Activated naive CD8-positive, alpha-beta T cell treated with anti-CD3 and anti-CD28 coated beads, Interleukin-2, amount 50 U/mL, for 16 hours (primary cell): ENCODE measurements around the gene PDGFRB.

ENCODE experiments used
- DNase-seq: peaks from one replicate; pipeline ENCODE4 v3.0.0-alpha.2; 2020; ENCODE audit warnings: low read depth, low spot score

Gene PDGFRB

DNA sequence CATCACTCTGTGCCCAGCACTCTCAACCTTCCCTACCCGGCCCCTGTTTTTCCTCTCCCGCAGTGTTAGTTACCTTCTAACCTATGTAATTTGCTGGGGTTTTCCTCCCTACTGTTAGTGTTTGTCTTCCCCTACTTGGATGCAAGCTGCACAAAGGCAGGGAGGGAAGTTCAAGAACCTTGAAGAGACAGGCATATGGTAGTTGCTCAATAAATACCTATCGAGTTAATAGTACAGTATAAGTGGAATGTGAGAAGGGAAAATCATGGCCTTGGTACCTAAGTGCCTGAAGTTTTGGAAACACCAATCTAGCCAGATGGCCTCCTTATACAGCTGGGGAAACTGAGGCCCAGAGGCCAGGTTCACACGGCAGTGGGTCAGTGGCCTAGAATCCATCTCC, 24.2 kb downstream of the PDGFRB start:
- no peak for DNase-seq

DNA sequence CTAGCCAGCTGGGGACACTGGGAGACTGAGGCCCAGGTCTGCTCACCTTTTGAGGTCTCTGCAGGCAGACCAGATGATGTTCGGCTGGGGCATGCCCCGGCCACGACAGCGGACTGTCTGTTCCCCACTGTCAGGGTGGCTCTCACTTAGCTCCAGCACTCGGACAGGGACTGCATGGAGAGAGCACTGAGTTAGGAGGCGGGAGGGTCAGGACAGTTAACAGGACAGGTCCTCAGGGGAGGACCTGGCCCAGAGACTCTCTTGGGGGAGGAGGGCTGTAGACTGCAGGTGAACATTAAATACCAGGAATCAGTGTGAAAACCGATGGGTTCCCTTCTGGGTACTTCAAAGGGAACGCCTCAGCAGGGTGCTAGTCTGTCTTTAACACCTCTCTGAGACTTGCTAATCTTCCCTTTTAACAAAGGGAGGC, 25.1 kb downstream of the PDGFRB start:
- DNase-seq: no peak

DNA sequence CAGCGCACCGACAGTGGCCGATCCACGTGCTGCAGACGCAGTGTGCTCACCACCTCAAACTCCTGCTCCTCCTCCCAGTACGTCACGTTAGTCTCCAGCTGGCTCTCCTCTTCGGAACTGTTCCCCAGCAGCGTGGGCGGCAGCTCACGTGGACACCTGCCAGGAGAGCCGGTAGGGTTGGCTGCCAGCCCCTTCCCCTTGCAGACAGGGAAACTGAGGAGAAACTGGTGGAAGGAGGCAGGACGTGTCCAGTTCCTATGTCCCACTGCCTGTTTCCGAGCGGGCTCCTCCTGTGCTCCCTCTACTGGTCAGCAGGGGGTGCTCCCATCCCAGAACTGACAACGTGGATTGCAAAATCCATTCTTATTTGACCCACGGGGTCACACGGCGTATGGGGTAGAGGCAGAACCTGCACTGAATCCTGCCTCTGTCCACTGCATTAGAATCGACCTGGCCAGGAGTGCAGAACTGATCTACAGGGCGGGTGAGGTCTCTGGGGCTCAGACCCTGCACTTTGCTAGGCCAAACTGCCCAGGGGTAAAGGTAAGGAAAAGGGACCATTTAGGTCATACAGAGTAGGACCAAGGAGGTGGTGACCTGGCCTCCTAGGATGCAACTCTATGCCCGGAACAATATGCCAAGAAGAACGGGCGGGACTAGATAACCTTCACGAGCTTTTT, 25.7 kb downstream of the PDGFRB start:
- DNase-seq: peak; percentile 8

DNA sequence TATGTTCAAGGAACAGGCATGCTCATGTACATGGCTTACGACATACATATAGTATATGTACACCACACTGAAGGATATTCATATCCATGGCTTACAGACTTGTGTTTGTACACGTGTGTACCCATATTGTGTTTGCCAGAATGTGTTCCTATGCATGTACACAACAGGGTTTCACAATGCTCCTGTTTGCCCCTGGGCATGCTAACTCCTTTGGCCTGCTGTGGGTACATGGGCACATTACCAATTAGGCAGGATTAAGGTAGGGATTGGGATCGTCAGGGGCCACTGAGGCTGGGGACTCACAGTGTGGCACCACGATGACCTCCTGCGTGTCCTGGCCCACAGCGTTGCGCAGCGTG, 26.2 kb downstream of the PDGFRB start:
- no peak for DNase-seq

DNA sequence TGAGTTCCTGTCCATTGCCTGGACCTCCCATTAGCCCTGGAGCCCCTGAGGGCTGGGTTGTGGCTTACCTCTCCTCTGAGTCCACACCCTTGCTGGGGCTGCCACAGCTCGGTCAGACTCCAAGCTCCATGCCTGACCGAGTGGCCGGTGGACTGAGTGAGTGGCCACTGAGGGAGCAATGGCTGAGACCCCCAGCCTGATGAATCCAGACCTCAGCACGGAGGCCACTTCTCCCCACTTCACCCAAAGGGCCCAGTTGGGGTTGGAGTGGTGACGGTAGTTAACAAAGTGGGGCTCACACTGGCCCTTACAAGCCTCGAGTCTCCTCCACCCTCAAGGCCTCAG, 28.8 kb downstream of the PDGFRB start:
- DNase-seq: no peak

DNA sequence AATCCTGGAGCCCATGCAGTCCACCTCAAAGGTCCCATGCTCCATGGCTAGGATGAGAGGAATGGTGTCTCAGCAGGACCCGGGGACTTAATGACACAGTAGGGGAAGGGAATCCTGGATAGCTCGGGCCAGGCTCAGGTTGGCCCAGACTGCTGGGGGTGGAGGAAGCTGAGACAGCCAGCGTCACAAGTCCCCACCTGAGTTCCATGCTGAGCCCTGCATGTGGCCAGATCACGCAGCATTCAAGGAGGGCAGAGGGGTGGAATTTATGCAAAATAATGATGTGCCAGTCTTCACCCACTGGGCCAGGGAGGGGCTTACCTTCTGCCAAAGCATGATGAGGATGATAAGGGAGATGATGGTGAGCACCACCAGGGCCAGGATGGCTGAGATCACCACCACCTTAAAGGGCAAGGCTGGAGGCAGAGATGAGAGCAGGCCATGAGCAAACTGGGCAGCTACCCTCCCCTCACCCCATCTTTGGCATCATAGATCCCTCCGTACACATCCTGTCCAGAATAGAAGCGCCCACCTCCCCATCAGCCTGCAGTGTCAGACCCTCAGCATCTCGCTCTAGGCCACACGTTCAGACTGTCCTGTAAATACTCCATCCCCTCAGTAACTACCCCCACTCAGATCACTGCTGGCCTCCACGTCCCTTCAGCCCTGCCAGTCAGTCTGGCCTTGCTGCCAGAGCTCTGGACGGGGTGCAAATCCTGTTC, 29.3 kb downstream of the PDGFRB start:
- no peak for DNase-seq

DNA sequence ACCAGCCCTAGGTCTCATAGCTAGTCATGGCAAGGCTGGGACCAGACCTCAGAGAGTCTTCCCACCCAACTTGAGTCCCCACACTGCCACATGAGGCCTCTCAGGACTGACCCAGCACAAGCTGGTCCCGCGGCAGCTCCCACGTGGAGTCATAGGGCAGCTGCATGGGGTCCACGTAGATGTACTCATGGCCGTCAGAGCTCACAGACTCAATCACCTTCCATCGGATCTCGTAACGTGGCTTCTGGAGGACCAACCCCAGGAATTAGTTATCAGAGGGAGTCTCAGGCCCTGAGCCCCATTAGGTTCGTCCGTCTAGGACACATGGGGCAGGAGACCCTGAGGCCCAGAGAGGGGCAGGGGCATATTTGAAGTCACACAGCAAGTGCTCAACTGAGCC, 30.3 kb downstream of the PDGFRB start:
- DNase-seq: no peak

DNA sequence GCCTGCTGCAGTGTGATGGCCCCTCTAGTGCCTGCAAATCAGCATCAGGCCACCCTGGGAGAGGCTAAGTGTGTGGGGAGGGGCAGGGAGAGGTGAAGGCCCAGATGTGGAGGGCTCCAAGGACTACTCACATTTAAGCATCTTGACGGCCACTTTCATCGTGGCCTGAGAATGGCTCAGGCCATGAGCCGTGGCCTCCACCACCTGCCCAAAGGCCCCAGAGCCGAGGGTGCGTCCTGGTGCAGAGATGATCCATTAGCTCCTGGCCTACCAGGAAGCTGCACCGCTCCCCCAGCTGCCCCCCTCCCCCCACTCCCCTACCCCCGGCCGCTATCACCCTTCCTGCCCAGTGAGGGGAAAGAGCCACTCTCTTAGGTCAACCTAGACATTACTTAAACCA, 31.0 kb downstream of the PDGFRB start:
- no peak for DNase-seq

DNA sequence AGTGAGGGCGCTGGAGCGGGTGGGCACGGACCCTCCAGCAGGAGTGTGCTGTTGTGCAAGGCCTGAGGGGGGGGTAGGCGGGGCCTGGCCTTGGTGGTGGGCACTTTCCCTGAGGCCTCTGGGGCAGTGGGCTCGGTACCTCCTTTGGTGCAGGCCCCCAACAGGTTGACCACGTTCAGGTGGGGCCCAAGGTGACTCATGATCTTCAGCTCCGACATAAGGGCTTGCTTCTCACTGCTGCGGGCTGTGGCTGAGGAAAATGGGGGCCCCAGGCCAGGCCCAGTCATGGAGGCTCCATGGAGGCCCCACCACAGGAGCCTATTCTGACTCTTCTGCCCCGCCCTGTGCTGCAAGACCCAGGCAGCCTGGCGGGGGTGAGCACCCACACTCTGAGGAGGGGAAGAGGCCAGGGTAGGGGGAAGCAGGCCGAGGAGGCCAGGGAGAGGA, 31.5 kb downstream of the PDGFRB start:
- DNase-seq: no peak

DNA sequence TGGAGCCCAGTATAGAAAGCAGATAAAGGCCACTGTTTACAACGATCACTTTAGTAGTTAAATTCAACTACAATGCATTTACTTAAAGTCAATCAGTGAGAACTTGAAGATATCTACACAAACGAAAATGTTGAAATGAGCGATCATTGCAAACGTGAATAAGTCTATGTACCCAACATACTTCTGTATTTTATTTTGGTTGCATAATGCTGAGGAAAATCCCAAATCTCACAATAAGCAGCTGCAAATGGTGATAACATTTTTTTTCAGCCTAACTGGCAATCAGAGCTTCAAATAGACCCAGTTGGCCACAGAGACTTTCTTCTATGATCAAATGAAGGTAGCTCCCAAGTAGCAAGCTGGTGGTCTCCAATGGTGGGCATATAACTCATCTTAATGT, 32.1 kb downstream of the PDGFRB start:
- no peak for DNase-seq

DNA sequence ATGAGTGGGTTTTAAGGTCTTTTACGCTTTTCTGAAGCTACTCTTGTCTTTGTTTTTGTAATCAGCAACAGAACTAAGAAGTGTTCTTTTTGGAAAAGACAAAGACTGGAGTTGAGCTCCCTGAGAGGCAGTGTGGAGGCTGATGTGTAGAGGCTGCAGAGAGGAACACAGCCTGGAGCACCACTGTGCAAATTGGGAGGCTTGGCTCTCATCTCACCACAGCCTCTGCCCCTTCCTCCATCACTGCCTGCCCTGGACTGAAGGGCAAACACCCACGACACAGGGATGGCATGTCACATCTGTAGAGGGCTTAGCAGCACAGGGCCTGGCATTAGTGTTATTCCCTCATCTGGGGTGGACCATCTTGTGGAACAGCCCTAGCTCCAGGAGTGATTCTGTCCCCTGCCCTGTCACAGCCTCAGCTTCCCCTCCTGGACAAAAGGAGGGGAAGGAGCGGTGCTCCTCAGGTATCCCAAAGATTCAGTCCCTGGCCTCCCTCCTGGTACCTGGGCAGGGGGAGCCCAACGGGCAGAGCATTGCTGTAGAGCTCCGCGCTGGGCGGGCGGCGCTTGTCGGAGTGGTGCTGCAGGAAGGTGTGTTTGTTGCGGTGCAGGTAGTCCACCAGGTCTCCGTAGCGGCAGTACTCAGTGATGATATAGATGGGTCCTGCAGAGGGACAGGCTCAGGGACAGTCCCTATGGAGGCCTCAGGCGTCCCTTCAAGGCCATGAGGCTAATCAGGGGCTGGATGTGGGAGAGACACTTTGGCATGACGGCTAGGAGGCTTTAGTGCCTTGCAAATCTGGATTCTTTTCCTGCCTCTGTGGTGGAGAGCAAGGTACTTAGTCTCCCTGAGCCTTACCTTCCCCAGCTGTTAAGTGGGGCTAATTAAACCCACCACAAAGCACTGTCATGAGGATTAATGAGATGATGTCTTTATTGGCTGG, 32.8 kb downstream of the PDGFRB start:
- no peak for DNase-seq

DNA sequence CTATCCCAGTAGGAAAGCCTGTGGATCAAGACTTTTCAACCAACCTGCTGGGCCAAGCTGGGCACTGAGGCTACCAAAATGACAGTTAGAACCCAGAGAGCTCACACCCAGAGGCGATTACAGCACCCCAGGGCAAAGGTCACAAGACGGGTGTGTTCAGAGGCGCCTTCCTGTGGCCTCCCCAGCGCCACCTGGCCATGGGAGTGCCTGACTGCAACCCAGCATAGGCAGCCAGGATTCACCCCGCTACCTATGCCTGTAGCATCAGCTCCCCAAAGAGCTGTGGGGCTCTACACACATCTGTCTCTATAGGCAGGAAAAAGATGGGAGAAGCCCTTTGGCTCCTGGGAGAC, 33.5 kb downstream of the PDGFRB start:
- no peak for DNase-seq

DNA sequence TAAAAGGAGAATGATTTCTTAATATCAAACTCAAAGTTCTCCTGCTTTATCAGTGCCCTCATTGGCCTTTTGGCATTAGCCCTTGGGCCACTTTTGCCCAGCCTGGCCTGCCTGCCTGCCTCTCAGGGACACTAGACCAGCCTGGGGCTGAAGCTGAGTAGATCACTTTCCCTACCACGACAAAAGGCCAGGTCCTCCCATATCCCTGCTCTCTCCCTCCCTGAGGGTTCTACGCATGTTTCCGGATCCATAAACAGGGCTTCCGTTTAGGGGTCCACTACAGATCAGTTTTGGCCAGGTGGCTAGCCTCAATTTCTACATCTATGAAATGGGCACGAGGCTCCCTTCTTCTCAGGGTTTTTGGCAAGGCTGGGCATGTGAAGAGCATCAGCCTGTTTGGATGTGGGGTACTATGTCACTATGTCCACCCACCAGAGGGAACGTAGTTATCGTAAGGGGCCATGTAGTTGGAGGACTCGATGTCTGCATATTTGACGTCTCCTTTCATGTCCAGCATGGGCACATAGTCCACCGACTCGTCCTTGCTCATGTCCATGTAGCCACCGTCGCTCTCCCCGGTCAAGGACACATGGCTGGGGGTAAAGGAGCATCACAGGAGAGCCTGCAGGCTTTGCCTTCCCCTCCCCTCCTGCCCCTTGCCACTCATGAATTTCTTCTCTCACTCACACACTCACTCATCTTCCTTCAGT, 34.0 kb downstream of the PDGFRB start:
- DNase-seq: no peak

DNA sequence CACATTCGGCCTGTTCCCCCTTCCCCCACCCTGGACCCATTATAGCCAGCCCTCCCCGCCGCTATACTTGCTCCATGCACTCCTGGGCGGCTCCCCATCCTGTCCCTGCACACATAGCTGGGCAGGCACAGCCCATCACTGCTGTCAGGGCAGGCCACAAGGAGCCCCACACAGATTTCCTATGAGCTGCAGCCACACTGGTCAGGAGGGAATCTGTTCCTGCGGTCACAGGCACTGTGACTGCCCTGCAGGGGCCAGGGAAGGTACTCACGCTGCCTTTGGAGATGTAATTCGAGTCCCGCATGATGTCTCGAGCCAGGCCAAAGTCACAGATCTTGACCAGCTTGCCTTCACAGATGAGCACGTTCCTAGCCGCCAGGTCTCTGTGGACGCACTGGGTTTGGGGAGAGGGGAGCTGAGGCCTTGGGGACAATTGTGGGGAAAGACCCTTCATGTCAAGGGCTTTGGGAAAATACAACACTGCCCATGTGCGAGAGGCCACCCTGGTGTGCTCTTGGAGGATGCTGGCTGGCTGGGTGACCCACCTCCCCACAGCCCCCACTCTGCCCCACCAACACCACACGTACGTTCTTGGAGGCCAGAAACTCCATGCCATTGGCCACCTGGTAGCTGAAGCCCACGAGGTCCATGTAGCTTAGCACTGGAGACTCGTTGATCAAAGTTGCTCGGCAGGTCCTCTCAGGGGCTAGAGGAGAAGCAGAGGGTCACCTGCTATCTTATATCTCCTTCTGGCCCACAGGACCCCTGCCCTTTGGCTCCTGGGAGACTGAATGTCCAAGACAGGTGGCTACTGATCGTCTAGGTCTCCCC, 34.8 kb downstream of the PDGFRB start:
- DNase-seq: no peak

DNA sequence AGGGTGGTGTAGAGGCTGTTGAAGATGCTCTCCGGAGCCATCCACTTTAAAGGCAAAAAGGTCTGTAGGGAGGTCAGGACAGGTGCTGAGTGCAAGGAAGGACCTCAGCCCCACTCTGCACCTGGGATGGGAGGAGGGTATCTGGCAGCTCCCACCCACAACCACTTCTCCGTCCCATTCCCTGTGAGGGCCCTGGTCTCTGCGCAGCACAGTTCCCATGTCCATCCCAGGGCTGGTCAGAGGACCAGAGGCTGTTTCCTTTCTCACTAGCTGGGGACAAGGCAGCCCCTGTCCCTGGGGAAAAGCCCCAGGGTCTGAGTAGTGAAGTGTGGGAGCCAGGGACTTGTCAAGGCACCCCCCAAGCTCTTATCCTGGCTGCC, 35.6 kb downstream of the PDGFRB start:
- no peak for DNase-seq

DNA sequence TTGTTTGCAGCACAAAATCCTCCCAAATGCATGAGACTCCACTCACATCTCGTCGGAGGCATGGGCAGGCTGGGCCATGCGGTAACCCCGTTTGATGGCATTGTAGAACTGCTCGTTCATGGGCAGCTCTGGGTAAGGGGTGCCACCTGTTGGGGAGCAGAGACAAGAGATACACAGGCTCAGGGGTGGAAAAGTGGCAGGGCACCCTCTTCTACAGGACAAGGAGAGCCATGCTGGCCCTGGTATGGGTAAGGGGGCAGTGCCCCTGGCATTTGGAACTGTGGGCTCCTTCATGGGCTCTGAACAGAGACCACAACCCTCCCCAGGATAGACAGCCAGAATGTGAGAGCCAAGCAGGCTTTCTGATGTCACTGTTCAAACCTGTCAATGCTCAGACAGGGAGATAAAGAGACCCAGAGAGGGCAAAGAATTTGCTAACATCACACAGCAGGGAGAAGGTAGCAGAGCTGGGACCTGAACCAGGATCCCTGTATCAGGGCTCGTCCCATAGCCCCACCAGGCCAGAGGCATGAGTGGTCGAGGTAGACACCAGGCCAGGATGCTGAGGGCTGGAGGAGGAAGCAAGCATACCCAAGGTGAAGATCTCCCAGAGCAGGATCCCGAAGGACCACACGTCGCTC, 36.1 kb downstream of the PDGFRB start:
- no peak for DNase-seq

DNA sequence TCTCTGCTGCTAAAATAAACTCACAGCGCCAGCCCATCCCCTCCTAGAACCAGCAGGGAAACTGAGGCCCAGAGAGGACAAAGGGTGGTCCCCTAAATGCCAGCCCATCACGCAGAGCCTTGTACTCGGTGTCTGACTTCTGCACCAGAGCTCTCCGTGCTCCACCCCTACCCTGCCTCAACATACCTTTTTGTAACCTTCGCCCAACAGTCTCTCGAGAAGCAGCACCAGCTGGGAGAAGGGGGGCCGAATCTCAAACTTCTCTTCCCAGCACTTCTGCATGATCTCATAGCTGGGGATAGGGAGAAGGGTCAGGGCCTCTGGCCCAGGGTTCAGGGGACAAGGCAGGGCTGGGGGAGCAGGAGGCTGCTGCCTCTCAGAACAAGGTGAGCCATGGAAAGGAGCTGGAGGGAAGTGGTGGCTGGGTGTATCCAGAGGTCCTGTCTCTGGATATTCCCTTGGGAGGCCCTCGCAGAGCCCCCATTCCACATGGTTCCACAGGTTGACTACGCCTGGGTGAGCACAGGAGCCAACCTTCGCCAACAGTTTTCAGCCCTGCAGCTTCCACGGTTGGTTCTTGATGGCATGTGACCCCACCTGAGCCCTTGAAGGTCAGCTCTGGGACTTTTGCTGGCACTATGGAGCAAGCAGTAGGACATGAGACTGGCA, 37.0 kb downstream of the PDGFRB start:
- DNase-seq: no peak

DNA sequence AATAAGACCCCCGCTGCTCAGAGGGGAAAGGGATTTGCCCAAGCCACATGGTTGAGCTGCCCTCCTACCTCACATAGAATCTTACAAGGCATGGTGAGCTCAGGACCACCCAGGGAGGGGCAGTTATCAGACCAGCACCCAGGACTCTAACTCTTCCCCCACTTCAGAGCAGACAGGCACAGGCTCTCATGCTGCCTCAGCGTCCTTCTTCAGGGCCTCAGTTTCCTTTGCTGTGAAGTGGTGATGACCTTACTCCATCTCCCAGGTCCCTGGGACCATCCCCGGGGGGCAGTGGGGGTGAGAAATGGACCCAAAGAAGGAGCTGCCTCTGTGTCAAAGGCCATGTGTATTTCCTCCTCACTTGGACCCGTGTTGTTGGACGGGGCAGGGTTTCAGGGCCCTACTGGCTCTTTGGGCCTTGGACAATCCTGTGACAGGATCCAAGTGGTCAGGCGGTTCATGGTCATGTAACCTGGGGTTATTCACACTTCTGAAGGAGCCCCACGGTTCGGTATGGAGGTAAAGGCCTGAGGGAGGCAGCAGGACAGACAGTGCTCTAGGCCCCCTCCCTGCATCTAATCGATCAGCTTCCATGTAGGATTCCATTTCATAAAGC, 37.6 kb downstream of the PDGFRB start:
- DNase-seq: no peak

DNA sequence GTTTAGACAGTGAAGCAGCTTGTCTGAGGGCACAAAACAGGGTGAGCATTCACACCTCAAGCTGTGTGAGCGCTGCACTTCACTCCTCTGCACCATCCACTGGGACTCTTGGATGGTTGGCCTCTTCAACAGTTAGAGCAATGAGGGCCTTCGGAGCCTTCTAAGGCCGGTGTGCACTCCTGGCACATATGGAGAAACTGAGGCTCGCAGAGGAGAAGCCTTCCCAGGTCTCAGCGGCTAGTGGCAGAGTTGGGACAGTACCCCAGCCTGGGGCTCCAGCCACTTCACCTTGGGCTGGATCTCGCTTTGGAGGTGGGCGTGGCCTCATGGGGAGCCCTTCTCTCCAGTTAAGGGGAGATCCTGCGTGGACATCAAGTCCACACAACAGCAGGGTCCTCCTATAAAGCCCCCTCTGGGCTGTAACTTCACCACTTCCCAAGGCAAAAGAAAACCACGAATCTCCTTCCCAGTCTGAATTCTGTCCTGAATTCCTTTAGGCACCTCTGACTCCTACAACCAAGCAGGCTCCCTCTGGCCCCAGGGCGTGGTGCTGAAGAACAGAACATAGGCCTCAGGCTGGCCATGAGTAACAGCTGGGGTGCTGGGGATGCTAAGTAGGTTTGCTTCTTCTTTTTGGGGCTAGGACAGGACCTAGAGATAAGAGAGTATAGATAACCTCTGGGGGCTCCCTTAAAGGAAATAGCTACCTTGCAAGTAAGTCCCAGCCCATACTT, 38.8 kb downstream of the PDGFRB start:
- no peak for DNase-seq
